NB4 (cell line): Measurements from ENCODE around the gene NUDT4B.
"Not testable (repeated sequence)": the region's sequence is repeated elsewhere in the genome, so short reads cannot be mapped to it uniquely, and the experiment has no call there.

Source experiments
- CTCF ChIP-seq: IDR thresholded peaks from one replicate; pipeline ENCODE4 v1.5.1; 2012; ENCODE audit warnings: low read depth, low read length
- MYC ChIP-seq: IDR thresholded peaks from 2 replicates; pipeline ENCODE4 v1.6.1; 2011; ENCODE audit warnings: low read depth, low read length
- POLR2A ChIP-seq: IDR thresholded peaks from 2 replicates; pipeline ENCODE4 v1.6.1; 2011; ENCODE audit warnings: mild to moderate bottlenecking; ENCODE audit not compliant: insufficient read length; ENCODE audit errors: extremely low read depth

GRCh38 chr1:148738667-148739066 is 9.9 kb upstream of the NUDT4B start:
- not testable (repeated sequence) for TF ChIP-seq CTCF, POLR2A, MYC
